ENCODE results near the gene BMF.
A peak's percentile ranks its signal among the peaks of the same experiment; 100 is the strongest.

The BMF gene

DNA sequence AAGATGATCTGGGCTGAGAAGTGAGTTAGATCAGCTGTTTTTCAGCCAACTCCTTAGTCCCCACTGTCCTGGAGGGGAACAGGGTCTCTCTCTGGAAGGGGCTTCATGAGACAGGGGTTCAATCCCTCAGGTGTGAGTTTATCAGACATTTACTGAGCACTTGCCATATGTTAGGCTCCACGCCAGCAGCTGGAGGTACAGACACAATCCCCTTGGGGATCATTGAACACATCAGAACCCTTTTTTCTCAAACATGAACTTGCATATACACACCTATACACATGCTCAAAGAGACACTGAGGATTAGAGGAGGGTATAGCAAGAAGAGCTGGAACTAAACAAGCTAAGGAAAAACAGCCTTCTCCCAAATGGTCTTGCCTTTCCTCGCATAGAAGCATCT lies 5.5 kb upstream of the BMF start:
- Mint-ChIP-seq H3K27ac (no peak overlapping the region), H3K4me1 (ENCODE audit: low read depth) (peaks cover 13% of the 10 kb centered on the region), H3K27me3 (no peaks in the 10 kb centered on the region)

DNA sequence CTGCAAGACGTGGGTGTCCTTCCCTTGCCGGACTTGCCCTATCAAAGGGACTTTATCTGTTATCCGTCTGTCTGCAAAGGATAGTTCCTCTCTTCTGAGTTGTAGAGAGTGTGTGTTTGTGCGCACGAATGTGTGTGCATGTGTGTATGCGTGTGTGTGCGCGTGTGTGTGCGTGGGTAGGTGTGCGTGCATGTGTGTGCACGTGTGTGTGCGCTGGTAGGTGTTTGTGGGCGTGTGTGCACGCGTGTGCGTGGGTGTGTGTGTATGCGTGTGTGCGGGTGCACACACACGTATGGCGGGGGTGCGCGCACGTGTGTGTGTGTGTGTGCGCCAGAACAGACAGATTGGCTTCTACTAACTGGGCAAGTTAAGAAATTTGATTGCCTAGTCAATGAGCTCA lies 4.1 kb upstream of the BMF start:
- Mint-ChIP-seq H3K4me1 (ENCODE audit: low read depth) (peaks cover 23% of the 10 kb centered on the region), H3K9me3 (ENCODE audit: low read depth) (no peaks in the 10 kb centered on the region), H3K27ac (no peak overlapping the region), H3K27me3 (no peaks in the 10 kb centered on the region), H3K4me3 (no peak overlapping the region), H3K36me3 (no peaks in the 10 kb centered on the region)

More for the DNA sequence above, 5.5 kb upstream of the BMF start:
- H3K4me3 Mint-ChIP-seq: no peak overlapping the region
- no peaks in the 10 kb centered on the region for H3K36me3 Mint-ChIP-seq
- no peaks in the 10 kb centered on the region for H3K9me3 Mint-ChIP-seq (ENCODE audit: low read depth)

DNA sequence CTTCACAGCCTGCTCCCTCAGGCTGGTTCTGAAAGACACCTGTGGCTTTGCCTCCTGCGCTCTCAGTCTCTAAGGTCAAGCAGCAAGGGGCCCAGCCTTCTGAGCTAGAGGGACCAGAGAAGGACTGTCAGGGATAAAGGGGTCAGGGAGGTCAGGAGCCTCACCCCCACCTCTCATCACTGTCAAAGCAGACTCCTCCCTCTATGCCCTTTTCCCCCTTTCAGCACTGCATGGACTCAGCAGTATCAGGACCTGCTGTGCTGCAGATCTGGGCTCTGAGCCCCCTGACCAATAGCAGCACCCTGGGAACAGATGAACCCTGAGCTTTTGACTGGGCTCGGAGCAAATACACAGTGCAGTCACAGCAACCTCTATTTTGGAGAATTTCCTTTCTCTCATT lies 3.2 kb upstream of the BMF start:
- Mint-ChIP-seq H3K27me3 (no peaks in the 10 kb centered on the region), H3K9me3 (ENCODE audit: low read depth) (no peaks in the 10 kb centered on the region), H3K4me3 (no peak overlapping the region), H3K36me3 (no peaks in the 10 kb centered on the region), H3K27ac (no peak overlapping the region), H3K4me1 (ENCODE audit: low read depth) (peaks cover 31% of the 10 kb centered on the region)

DNA sequence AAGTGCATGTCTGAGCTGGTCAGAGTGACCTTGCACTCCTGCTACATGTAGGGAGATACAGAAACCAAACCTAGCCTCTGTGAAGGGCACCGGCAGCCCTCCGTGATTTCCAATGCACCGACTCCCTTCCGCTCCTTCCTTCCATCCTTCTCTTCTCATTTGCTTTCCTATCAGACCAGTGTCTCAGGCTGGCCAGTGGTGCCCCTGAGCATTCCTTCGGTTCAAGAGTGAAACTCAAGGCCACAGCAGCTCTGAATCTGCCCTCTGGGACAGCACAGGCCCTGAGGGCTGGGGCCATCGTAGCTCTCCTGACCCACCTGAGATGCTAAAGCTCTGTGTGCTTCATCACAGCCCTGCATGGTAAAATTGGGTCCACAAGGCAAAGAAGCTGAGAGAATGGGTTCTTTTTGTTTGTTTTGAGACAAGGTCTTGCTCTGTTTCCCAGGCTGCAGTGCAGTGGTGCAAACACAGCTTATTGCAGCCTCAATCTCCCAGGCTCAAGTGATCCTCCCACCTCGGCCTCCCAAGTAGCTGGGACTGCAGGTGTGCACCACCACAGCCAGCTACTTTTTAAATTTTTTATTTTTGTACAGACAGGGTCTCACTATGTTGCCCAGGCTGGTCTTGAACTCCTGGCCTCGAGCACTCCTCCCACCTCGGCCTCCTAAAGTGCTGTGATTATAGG lies 2.3 kb upstream of the BMF start:
- no peak overlapping the region for H3K4me3 Mint-ChIP-seq
- H3K9me3 Mint-ChIP-seq (ENCODE audit: low read depth): no peaks in the 10 kb centered on the region
- H3K27me3 Mint-ChIP-seq: no peaks in the 10 kb centered on the region
- peaks cover 36% of the 10 kb centered on the region for H3K4me1 Mint-ChIP-seq (ENCODE audit: low read depth)
- no peaks in the 10 kb centered on the region for H3K36me3 Mint-ChIP-seq
- H3K27ac Mint-ChIP-seq: no peak overlapping the region

DNA sequence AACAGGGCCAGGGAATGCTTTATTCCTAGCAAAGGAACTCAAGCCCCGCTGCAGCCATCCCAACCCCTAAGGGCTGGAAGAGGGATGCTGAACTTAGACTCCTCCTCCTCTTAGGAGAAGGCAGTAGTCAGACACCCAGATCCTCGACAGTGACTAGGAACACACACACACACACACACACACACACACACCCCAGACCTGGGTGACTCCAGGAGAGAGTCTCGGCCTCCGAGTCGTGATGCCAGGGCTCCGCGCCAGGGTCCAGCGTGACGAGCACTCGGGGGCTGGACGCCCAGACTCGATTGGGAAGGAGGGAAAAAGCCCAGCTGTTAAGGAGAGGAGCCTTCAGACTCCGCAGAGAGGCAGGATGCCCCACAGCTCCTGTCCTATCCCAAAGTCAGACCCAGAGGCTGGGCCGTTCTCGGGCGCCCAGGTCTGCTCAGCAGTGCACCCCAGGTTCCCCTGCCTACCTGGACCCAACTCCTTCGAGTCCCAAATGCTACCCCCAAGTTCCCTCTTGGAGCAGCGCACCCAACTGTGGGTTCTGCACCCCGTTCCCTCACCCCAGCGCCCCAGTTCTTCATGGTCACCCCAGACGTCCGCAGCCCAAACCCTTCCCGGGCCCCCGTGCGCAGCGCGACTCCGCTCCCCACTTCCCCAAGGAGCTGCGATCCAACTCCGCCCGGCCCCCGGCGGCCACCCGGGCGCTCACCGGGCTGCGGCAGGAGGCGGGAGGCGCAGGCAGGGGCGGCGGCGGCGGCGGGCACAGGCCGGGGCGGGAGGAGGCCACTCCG lies 421 bp downstream of the BMF start:
- H3K4me1 Mint-ChIP-seq (ENCODE audit: low read depth): peaks cover 48% of the 10 kb centered on the region
- H3K27ac Mint-ChIP-seq: no peak overlapping the region

DNA sequence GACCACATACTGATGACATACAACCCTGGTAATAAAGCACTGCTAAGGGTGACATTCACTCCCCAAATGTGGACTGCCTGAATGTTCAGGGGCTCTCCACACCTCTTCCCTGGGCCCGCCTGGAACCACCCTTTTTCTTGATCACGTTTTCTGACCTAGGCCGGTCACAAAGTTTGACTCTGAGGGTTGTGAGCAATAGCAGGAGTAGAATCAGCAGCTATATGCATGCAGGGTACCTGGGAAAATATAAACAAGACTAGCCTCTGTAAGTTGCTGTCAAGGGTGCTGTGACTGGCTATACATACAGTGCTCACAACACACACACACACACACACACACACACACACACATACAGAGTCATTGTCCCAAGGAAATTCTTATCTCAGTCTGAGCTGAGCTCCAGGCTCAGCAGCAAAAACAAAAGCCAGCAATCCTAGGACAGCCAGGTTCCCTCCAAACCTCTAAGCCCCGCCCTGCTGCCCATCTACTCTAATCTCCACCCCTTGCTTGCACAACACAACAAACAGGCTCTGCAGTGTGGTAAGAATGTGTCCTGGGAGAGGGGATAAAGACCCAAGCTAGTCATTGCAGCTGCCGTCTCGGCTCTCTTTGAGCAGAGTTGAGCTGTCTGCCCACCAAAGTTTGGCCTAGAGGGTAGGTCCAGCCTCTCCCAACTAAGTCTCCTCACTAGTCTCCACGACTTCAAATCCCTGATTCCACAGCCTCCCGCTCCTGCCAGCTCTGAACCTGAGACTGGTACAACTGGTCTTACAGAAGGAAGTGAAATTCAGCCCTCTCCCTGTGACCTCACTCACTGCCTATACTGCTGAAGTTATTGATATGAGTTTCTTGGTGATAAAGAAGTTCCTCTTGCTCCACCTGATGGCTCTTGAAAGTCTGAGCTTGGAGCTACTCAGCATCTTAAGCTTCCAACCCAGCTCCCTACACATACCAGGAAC lies 2.2 kb downstream of the BMF start:
- Mint-ChIP-seq H3K9me3 (ENCODE audit: low read depth) (no peaks in the 10 kb centered on the region), H3K4me1 (ENCODE audit: low read depth) (peaks cover 53% of the 10 kb centered on the region), H3K36me3 (no peaks in the 10 kb centered on the region), H3K4me3 (peak overlapping the region; percentile 85), H3K27ac (peak overlapping the region; percentile 76), H3K27me3 (no peaks in the 10 kb centered on the region)

More for the DNA sequence above, 421 bp downstream of the BMF start:
- H3K36me3 Mint-ChIP-seq: no peaks in the 10 kb centered on the region
- no peaks in the 10 kb centered on the region for H3K27me3 Mint-ChIP-seq
- no peaks in the 10 kb centered on the region for H3K9me3 Mint-ChIP-seq (ENCODE audit: low read depth)
- peak overlapping the region; percentile 91 for H3K4me3 Mint-ChIP-seq

DNA sequence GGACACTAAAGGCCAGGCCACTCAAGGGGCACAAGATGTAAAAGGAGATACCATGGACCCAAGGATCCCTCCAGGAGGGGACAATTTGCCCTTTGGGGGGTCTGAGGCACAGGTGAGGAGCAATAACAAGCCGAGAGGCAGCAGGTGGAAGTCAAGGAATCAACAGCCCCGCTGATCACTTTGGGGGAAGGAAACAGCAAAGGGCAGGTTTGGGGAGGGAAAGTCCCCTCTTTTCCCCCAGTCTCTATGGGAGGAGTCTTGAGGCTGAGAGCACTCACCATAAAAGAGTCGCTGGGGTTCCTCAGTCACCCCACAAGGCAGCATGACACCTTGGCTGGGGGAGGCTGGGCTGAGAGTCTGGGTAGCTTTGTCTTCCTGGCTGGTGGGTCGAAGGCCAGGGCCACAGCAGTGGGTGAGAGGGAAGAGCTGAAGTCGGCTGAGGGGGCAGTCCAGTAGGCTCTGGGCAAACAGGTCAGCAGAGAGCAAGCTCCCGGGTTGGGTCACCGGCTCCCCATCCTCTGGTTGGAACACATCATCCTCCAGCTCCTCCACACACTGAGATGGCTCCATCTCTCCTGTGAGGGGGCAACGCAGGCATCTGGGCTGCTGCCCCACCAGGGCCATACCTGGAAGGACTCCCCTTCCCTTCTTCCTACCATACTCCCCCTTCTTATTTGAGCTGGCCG lies 3.0 kb downstream of the BMF start:
- peaks cover 61% of the 10 kb centered on the region for H3K4me1 Mint-ChIP-seq (ENCODE audit: low read depth)
- H3K9me3 Mint-ChIP-seq (ENCODE audit: low read depth): no peaks in the 10 kb centered on the region
- H3K4me3 Mint-ChIP-seq: peak overlapping the region; percentile 85
- no peaks in the 10 kb centered on the region for H3K36me3 Mint-ChIP-seq
- peak overlapping the region; percentile 89 for H3K27ac Mint-ChIP-seq
- no peaks in the 10 kb centered on the region for H3K27me3 Mint-ChIP-seq

DNA sequence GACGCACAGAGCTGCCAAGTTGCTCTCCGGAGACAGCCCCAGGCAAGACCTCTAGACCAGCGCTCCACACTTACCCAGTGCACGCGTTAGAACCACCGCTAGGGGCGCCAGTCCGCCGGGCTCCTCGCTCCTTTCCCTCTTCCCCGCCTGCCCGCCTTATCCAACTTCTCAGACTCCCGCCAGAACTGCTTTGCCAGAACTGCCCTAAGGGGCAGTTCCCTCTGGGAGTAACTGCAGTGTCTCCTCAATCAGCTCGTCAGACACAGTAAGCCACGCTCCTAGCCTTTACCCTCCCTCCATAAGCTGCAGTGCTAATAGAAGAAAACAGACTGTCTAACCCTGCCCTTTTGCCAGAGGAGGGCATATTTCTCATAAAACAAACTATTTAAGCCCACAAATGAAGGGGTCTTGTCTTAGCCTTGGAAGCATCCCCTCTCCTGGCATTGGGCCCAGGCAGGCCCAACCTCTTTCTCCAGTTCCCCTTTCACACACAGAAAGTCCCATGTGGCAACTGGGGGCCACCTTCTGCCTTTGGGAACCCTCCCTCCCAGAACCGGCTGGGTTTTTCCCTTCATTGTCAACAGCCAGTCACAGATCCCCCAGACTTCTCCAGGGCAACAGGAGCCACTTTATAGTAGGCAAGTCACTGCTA lies 3.7 kb downstream of the BMF start:
- no peaks in the 10 kb centered on the region for H3K36me3 Mint-ChIP-seq
- peak overlapping the region; percentile 89 for H3K27ac Mint-ChIP-seq
- peak overlapping the region; percentile 85 for H3K4me3 Mint-ChIP-seq
- H3K9me3 Mint-ChIP-seq (ENCODE audit: low read depth): no peaks in the 10 kb centered on the region
- H3K4me1 Mint-ChIP-seq (ENCODE audit: low read depth): peaks cover 65% of the 10 kb centered on the region
- no peaks in the 10 kb centered on the region for H3K27me3 Mint-ChIP-seq

DNA sequence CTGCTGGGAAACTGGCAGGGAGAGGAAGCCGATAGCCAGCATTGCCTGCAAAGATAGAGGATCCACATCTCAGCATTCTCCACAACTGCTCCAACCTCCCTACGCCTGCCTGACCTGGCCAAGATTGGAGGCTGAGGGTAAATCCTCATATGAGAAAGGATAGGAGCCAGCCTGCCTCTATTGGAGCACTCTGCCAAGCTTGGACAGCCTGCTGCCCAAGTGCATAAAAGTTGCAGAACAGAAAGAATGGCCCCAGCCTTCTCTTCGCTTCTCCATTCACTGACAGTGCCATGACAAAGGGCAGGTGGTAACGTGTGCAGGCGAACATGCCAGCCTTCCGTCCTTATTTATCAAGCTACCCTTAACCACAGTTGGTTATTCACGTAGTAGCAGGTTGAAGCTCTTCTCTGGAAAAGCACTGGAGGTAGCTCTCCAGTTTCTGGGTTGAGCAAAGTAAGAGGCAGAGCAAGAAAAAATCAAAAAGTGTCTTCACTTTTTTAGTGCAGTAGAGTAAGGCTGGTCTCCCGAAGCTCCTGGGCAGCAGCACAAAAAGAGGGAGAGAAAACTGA lies 4.3 kb downstream of the BMF start:
- peak overlapping the region; percentile 89 for H3K27ac Mint-ChIP-seq
- H3K27me3 Mint-ChIP-seq: no peaks in the 10 kb centered on the region
- no peaks in the 10 kb centered on the region for H3K9me3 Mint-ChIP-seq (ENCODE audit: low read depth)
- peak overlapping the region; percentile 85 for H3K4me3 Mint-ChIP-seq
- peaks cover 70% of the 10 kb centered on the region for H3K4me1 Mint-ChIP-seq (ENCODE audit: low read depth)
- no peaks in the 10 kb centered on the region for H3K36me3 Mint-ChIP-seq

DNA sequence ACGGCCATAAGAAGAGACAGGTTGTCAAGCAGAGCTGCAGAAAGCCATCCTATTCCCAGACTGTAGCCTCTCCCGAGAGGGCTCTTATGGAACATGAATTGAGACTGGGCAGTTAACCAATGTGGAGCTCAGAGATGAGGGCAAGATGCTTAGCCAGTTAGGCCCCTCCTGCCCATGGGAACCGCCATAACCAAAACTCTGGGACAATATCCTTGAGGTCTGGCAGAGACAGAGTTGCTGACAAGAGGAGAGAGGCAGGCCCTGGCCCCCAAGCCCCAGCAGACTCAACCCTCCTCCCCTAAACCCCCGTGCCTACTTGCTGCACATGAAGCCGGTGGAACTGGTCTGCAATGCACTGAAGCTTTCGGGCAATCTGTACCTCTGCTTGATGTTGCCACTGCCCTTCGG lies 4.8 kb downstream of the BMF start:
- Mint-ChIP-seq H3K4me3 (no peak overlapping the region), H3K27ac (no peak overlapping the region), H3K27me3 (no peaks in the 10 kb centered on the region), H3K9me3 (ENCODE audit: low read depth) (no peaks in the 10 kb centered on the region), H3K4me1 (ENCODE audit: low read depth) (peaks cover 70% of the 10 kb centered on the region), H3K36me3 (no peaks in the 10 kb centered on the region)

DNA sequence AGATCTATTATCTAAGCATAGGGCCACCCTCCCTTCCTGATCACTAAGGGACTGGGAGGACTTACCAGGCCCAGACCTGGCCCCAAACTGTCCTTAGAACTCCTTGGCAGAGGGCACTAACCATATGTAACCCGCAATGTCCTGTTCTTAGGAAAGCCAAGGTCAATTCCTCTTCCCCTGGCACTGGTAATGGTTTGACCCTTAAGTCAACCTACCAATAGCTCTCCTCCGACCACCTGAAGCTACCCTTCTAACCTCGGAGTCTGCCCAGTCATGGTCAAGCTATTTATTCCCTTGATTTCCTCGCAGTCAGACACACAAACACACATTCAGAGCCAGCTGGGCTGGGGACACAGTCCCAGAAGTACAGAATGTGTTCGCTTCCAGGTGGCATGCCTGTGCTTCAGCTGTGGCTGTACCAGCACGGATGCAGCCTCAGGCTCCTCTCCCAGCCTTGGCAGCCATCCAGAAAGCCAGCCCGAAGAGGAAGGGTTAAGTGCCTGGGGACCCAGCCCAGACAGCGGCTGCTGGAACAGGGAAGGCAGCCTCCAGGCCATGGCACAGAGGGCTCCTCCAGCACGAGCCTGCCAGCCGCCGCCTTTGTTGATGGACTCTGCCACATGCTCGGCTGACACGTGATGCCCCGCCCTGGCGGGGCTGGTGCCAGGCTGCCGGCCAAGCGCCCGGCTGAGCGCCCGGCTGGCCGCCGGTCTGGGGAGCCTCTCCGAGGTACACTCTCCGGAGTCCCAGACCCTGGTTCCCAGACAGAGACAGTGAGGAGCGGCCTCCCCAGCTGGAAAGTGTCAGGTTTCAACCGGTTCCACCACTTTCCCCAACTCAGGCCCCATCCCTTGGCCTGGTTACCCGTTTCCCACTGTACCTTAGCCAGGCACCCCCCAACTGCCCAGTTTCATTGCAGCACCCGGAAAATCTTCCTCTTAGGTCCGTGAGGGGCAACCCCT lies 5.5 kb downstream of the BMF start:
- no peak overlapping the region for H3K4me3 Mint-ChIP-seq
- H3K27ac Mint-ChIP-seq: peak overlapping the region; percentile 80
- H3K36me3 Mint-ChIP-seq: no peaks in the 10 kb centered on the region
- H3K27me3 Mint-ChIP-seq: no peaks in the 10 kb centered on the region
- no peaks in the 10 kb centered on the region for H3K9me3 Mint-ChIP-seq (ENCODE audit: low read depth)
- H3K4me1 Mint-ChIP-seq (ENCODE audit: low read depth): peaks cover 74% of the 10 kb centered on the region

DNA sequence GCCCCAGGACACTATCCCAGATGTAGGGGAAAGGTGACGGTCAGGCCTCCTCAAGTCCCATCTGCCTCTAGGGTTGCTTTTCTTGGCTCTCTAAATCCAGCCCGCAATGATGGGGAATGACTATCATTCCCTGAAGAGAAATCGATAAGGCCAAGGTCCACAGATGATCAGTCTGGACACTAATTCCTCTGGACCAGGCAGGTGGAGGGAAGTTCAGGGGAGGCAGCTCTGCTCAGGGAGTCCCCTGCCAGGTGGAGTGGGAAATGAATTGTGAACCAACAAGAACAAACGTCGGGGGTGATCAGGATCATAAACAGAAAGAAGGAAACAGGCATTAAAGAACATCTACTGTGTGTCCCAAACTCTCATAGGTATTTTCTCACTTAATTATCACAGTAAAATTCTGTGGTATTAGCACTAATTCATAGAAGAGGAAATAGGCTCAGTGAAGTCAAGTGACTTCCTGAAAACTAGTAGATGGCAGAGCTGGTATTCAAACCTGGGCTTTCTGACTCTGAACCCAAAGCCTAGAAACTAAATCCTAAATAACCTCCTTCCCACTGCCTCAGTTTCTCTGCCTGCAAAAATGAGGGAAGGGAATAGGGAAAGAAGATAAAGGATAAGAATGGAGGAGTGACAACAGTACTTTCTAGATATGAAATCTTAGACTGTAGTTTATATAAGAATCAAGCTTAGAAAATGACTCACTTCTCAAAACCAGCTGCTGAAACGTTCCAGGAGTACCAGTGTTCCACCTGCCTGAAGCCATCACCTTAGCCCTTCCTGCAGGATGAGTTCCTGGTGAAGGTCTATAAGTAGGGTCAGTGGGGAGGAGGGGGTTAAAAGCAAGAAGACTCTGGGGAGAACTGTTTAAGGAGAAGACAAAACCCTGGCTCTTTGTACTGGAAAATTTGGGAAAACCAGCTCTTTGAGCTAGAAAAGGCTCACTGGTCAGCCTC lies 7.5 kb downstream of the BMF start:
- Mint-ChIP-seq H3K36me3 (no peaks in the 10 kb centered on the region), H3K9me3 (ENCODE audit: low read depth) (no peaks in the 10 kb centered on the region), H3K4me3 (peak overlapping the region; percentile 32), H3K27me3 (no peaks in the 10 kb centered on the region), H3K27ac (peak overlapping the region; percentile 99), H3K4me1 (ENCODE audit: low read depth) (peaks cover 72% of the 10 kb centered on the region)

Data from activated naive CD8-positive, alpha-beta T cell (primary cell).